NCI-H526 treated with DMSO at 0.1 percent for 48 hours (cell line): ENCODE data around the gene PRKAR2A.

Experiments used
- DNase-seq: peaks from one replicate; lab custom pipeline; 2025; lab: John Stamatoyannopoulos, UW

Gene PRKAR2A

DNA sequence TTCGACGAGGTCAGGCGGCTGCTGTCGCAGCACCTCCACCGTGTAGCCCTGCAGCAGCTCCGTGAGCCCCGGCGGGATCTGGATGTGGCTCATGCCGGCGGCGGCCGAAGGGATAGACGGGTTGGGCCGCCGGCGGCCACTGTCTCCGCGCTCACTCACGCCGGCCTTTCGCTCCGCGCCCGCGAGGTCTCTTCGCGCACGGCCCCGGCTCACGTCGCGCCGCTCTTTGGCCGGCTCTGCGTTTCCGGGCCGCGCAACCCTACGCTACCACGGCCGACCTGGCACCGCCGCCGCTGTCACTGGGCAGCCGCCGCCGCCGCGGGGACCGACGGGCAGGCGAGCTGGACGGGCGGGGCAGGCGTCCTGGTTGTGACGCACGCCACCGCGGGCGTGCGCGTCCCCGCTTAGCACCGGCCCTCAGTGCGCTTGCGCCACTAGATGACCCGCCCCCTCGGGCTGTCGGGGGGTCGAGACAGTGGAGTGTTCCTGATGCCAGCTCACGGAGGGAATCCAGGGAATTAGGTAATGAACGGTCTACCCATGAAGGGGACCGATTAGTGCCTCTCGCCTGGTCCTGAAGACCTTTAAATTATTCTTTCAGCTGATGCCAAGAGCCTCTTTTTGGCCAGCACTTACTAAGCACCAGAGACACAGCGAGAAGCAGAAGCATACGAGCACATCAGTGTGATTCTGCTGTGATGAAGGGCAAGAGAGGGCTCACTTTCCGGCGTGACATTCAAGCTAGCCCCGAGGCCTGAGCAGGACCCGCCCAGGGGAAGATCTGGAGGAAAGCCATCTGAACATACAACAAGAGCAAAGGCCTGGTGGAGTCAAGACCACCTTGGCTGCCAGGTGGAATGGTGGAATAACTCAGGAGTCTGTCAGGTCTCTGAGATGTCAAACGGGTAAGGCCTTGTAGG is at the start of gene PRKAR2A:
Gene PRKAR2A (minus strand): TSS at position 371 of the 920 bp plus-strand sequence. CDS start 278 bp downstream, at position 93.
- DNase-seq = peak; percentile 69

DNA sequence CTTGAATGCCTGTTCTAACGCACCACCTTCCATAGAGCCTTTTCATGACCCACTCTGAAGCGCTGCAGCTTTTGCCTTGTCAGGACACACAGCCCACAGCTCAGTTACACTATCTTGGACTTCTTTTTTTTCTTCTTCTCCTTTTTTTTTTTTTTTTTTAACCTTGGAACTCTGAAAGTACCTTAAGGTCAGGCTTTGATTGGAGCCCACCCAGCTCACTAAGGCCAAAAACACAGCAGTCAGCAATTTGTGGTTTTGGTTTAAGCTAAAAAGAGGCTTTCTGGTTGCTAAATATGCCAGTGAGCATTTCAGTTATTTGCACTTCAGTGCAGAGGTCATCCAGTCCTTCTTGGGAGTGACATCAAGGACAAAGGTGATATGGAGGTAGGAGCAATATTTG is 49.3 kb upstream of the PRKAR2A start:
- no peak for DNase-seq

DNA sequence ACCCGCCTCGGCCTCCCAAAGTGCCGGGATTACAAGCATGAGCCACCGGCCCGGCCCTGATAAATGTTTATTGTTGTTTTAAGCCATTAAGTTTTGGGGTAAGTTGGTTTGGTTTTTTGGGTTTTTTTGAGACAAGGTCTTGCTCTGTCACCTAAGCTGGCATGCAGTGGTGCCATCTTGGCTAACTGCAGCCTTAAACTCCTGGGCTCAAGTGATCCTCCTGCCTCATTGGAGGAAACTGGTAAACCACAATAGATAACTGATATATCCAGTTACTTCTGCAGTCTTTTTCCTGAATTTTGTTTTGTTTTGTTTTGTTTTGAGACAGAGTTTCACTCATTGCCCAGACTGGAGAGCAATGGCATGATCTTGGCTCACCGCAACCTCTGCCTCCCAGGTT is 46.8 kb upstream of the PRKAR2A start:
- no peak for DNase-seq

DNA sequence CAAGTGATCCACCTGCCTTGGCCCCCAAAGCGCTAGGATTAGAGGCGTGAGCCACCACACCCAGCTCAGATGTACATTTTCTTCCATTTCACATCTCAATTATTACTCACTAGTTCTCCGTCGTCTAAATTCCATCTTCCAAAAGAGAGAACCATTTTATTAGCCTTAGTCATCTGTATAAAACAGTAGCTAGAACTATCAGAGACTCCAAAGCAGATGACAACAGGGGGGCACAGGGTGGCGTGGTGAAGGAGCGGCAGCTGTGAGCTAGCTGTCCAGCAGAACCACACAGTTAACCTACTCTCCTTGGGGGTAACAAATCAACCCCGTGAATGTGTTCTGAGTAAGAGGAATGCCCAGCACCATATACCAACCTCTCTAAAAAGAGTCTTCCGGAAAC is 43.9 kb upstream of the PRKAR2A start:
- DNase-seq = no peak

DNA sequence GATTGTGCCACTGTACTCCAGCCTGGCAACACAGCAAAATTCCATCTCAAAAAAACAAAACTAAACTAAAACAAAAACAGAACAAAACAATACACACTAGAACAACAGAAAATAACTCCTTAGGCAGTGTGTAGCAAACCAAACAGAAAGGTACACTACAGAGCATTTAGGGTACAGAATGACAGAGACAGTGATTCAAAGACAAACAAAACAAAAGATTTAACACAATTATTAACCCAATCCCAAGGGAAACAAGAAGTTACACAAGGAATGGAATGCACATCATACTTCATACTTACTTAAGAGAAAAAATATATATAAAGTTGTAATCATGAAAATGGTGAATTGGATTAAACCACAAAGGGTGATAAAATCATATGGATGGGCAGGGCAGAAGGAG is 38.1 kb upstream of the PRKAR2A start:
- no peak for DNase-seq

DNA sequence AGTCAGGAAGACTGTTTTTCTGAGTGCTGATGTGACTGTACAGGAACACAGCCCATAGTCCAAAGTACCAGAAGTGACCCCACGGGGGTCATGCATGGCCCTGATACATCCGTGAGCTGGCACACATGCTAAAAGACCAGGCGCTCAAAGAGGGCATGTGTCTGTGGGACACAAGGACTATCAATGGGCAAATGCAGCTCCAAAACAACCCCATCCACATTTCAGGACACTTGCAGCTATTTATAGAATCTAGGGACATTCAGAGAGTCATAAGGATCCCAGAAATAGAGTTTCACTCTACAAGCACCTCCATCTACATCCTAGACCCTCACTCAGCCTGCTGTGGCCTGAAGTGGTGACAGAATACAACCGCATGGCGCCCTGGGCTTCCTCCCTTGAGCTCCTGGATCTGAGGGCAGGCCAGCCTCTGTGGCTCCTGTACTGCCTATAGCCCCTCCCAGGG is 34.0 kb upstream of the PRKAR2A start:
- no peak for DNase-seq

DNA sequence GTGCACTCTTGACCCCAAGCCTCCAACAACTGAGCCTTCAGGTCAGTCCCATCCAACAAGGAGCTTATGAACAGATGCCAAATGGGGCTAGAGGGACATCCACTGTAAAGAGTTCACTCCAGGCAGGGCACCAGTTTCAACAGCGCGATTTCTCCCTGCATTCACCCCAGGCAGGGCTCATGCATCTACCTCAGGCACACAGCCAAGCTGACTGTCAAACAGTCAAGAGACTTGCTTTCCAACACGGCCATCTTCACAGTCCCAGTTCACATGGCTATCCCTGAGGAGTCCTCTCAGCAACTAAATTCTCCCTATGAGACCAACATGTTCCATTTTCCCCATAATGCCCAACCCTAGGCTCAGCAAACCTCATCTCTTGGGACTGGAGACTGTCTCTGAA is 33.3 kb upstream of the PRKAR2A start:
- no peak for DNase-seq

DNA sequence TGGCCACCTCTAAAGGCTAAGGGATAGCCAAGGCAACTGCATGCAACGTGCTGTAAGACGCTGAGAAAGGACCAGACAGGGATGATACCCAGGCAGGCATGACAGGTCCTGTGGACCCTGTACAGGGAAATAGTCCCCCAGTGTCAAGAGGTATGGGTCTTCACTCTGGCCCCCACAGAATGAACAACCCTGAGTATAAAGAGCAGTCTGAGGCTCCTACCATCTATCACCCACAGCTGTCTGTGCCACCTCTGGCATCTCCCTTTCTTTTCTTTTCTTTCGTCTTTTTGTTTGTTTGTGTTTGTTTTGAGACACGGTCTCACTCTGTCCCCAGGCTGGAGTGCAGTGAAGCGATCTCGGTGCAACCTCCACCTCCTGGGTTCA is 32.3 kb upstream of the PRKAR2A start:
- no peak for DNase-seq

DNA sequence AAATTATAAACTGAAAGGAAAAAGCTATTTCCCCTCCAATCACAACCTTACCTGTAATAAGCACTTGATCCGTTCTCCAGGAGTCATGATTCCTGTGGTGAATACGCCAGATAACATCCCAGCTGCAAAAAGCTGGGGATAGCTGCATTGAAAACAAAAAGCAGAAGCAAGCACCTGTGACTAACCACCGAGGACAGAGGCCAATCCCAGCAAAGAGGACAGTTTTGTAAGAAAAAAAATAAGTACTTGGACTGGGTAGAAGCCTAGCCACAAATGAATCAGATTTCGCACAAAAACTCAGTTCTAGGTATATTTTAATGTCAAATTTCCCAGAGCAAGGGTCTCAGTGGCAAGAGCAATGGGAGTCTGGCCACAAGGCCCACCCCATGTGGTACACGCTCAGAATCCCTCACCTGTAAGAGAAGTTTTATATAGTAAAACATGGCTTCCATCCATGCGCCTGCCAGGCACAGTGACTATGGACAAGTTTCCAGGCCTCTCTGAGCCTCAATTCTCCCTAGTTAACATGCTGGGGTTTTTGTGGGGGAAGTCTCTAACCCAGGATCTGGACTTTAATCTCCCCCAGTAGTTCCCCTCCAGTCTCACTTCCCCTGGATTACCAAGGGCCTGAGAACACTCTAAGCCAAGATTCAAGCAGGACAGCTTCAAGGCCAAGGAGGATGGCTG is 31.8 kb upstream of the PRKAR2A start:
- DNase-seq = no peak

DNA sequence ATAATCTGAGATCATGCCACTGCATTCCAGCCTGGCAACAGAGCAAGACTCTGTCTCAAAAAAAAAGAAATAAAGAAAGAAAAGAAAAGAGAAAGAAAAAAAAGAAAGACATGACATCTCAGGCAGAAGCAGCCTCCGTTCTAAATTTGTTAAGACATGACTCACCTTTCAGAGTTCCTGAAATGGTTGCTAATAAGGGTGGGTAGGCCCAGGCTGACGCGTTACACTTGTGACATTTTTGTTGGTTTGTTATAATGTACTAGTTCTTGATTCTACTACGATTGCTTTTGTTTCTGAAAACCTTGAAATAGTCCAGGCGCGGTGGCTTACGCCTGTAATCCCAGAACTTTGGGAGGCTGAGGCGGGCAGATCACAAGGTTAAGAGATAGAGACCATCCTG is 30.0 kb upstream of the PRKAR2A start:
- DNase-seq = no peak

DNA sequence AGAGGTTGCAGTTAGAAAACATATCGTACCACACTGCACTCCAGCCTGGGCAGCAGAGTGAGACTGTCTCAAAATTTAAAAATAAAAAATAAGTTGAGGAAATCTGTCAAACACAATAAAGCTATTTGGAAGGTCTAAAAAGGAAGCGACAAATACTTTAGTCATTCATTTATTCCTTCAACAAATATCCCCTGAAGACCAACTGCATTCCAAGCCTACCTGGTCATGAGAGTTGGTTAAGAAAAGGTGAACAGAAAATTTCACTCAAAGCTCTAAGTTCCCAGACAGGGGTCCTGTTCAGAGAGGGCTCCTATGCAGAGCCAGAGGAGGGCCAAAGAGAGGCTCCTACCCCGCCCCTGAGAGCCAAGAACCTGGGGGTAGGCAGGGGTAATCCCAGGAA is 15.4 kb upstream of the PRKAR2A start:
- DNase-seq = no peak

DNA sequence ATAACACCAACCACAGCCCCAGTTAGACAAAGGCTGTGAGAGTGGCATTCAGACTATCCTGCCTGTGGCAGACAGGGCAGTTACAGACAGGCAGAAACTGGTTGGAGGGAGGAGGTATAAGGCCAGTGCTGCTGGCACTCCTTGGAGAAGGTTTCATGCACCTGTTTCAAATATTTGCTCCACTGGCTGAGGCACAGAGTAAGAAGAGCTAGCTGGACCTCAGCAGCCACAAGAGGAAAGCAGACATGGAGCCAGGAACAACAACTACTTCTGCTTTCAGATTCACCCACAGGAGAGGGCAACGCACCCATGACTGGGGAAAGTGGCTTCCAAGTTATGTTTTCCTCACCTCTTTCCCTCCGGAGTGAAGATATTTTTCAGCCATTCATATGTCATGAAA is 11.5 kb upstream of the PRKAR2A start:
- no peak for DNase-seq

DNA sequence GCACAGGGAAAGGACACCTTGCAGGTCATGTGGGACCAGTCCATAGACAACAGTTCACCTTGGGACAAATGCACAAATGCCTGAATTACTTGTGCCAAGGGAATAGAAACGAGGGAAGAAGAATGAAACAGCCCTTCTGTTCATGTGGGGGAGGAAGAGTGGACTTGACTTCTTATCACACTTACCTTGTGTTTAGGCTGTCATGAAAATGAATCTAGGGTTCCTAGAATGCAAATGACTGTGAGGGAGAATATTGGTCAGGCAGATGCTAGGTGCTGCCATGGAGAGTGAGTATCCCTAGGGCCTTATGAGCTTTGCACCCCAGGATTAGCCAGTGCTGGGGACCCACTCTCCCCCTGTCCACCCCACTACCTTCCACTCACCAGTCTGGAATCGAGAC is 11.0 kb upstream of the PRKAR2A start:
- DNase-seq = no peak

DNA sequence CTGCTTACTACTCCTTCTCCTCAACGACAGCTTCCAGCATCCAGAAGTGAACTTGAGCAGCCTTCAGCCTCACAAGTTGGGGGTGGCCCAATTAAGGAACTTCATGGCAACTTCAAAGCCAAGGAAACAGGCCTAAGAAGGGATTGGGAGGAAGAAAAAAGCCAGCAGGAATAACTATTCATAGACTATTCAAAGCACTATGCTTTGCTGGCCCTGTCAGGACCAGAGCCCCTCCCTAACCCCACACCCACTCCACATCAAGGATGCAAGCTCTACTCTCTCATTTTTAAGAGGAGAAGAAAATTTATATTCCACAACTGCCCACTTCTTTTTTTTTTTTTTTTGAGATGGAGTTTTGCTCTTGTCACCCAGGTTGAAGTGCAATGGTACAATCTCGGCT is 10.0 kb upstream of the PRKAR2A start:
- no peak for DNase-seq

DNA sequence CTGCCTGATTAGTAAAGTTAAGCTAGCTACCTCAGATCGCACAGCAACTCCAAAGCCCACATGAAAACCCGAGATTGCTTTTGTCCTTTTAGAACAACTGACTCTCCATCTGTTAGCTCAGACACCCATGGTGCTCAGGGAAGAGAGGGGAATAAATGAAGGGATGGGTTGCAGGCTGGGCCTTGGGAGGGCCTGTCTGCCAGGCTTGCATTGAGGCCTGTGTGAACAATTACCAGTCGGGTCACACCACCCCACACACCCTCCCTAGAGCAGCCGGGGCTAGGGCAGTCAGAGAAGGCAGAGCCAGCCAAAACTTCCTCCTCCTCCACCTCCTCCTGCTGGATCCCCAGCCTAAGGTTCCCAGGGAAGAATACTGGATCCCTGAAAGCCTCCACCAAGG is 8.8 kb upstream of the PRKAR2A start:
- DNase-seq = no peak

DNA sequence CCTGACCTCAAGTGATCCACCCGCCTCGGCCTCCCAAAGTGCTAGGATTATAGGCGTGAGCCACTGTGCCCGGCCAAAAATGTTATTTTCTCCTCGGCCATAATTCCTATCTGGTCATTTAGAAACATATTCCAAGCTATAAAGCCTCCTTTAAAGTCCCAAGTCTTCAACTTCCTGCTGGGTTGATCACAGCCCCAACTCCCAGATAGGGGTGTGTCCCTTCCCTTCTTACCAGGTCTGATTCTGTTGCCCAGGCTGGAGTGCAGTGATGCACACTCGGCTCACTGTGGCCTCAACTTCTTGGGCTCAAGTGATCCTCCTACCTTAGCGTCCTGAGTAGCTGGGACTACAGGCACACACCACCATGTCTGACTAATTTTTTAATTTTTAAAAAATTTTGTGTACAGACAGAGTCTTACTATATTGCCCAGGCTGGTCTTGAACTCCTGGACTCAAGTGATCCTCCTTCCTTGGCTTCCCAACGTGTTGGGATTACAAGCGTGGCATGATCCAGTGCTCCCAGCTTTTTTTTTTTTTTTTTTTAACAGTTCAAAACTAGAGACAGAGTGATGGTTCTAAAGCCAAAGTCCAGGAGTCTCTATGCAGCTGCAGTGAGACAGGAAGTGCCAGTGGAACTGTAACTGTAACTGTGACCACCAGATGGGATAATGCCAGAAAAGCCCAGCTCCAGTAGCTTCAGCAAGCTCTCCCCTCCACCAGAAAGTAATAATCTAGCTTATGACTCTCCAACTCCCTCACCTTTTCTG is 8.2 kb upstream of the PRKAR2A start:
- no peak for DNase-seq

DNA sequence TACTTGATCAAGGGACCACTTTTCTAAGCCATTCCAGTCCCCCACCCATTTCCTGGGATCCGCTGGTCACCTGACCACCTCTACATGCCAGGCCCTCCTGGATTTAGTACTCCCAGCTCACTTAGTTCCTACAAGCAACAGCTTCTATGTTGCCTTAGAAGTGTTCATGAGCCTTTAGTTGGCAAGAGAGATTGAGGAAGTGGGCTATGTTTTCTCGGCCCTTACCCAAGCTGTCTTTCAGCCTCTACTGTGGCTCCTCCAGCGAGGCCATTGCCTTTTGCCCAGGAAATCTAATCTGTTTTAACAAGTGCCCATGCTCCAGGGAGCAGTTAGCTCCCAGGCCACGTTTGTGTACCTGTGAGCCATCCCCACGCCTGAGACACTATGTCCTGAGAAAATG is 4.5 kb upstream of the PRKAR2A start:
- DNase-seq = no peak

DNA sequence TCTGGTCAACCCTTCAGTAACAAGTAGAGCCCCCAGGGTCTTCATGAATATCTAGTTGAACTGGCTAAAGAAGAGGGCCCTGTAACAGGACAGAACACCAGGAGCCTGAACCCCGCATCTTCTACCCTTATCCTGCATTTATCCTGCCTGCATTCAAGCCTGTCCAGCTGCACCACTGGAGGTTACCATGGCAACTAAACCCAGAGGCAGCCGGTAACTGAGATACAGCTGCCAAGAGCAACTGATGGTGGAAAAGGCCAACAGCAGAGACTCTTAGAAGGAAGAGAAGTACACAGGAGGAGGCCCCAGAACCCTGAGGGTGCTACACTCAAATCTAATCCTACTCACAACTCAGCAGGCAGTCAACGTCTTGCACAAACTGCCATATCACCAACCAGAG is 3.7 kb upstream of the PRKAR2A start:
- DNase-seq = no peak

DNA sequence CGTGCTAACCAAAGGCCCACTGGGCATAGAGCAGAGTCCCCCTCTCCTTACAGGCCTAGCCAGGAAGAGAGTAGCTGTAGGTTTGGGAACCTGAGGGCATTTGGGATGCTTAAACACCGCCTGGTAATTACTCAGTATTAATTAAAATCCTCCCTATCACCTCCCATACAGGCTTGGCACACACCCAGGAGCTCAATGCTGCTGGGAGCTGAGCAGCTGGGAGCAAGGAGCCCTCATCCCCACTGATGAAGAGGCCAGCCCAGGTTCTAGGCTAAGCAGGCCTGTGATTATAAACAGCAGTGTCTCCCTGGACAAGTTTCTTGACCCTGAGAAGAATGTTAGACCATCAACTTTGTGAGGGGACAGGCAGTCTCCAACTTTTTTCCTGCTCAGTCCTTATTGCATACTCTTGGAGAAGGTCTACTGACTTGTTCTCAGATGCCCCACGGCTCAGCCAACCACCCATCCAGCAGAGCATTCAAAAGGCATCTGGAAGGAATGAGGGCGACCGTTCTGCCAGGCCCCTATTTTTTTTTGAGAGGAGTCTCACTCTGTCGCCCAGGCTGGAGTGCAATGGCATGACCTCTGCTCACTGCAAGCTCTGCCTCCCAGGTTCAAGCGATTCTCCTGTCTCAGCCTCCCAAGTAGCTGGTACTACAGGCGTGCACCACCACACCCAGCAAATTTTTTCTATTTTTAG is 1.3 kb upstream of the PRKAR2A start:
- no peak for DNase-seq

DNA sequence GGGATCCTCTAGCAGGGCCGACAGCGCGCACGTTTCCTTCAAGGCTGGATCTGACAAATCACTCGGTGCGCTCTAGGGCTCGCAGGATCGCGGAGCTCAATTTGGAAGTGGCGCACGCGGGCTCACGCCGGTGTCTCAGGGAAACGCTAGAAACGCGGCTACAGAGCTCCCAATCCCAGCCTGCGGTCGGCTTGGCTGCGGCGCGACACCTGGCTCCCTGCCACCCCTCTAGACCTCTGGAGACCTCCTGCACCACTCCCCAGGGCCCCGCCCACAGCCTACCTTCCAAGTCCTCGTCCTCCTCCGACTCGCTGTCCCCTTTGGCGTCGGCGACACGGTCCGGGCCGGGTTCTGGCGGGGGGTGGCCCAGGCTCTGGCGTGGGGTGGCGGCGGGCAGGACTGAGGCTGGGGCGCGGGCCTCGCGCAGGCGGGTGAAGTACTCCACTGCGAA is 596 bp downstream of the PRKAR2A start:
- peak; percentile 59 for DNase-seq

DNA sequence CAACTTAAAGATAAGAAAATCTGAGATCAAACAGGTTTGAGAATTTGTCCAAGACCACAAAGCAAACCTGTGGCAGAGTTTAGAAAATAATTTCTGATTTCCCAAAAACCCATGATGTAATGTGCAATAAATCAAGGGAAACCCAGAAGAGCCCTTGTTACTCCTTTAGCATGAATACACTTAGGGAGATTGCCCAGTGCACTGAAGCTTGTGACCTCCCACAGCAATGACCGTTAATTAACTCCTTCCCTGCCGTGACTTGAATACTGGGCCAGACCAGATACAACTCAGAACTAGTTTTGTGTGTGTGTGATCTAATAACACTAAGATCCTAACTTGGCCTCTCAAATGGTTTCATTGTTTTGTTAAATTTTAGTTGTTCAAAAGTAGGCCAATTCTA is 2.5 kb downstream of the PRKAR2A start:
- no peak for DNase-seq

DNA sequence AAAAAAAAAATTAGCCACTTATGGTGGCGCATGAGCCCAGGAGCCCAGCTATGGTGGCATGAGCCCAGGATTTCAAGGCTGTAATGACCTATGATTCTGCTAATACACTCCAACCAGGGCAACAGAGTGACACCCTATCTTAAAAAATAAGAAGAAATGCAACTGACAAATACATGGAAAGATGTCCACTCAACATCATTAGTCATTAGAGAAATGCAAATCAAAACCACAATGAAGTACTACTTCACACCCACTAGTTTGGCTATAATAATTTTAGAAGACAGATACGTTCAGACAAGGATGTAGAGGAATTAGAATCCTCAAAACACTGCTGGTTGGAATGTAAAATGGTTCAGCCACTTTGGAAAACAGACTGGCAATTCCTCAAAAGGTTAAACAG is 10.5 kb downstream of the PRKAR2A start:
- DNase-seq = no peak
